Ectodermal cell (in vitro differentiated cells): ENCODE measurements around the gene RAPH1.
"Not testable (repeated sequence)": the region's sequence is repeated elsewhere in the genome, so short reads cannot be mapped to it uniquely, and the experiment has no call there.

Experiments
- H3K27ac ChIP-seq: 2 replicates; pipeline ENCODE4 v1.7.0; 2013; ENCODE audit warnings: mild to moderate bottlenecking, low read depth, low read length; ENCODE audit not compliant: insufficient read depth, poor library complexity, severe bottlenecking
- H3K27me3 ChIP-seq: 2 replicates; pipeline ENCODE4 v1.7.0; 2013; ENCODE audit warnings: mild to moderate bottlenecking, low read length; ENCODE audit not compliant: insufficient read depth, control insufficient read depth, poor library complexity, severe bottlenecking
- H3K36me3 ChIP-seq: one replicate; pipeline ENCODE4 v1.7.0; 2013; ENCODE audit warnings: low read length; ENCODE audit not compliant: control insufficient read depth, insufficient read depth
- H3K4me1 ChIP-seq: one replicate; pipeline ENCODE4 v1.7.0; 2013; ENCODE audit warnings: low read length; ENCODE audit not compliant: control insufficient read depth, insufficient read depth
- H3K4me3 ChIP-seq: 2 replicates; pipeline ENCODE4 v1.7.0; 2013; ENCODE audit warnings: low read depth, low read length, control low read depth; ENCODE audit not compliant: insufficient read depth
- H3K9me3 ChIP-seq: 2 replicates; pipeline ENCODE4 v1.7.0; 2013; ENCODE audit warnings: mild to moderate bottlenecking, low read length, moderate library complexity; ENCODE audit not compliant: control insufficient read depth
- WGBS, 2 experiments: methylation state at CpG; one replicate each; pipeline ENCODE4 v1.1.7; 2013; ENCODE audit warnings: missing lambda C conversion rate in 2 of 2; 5-methylcytosine and 5-hydroxymethylcytosine counted together

RAPH1 gene

GRCh38 chr2:203376173-203376572, 158.9 kb downstream of the RAPH1 start:
- Histone ChIP-seq H3K4me3 (no peak overlapping the region), H3K27me3 (no peaks in the 10 kb centered on the region), H3K4me1 (no peaks in the 10 kb centered on the region), H3K27ac (no peak overlapping the region), H3K36me3 (peaks cover under 1% of the 10 kb centered on the region), H3K9me3 (no peaks in the 10 kb centered on the region)

GRCh38 chr2:203372706-203373105, 162.4 kb downstream of the RAPH1 start:
- peaks cover 19% of the 10 kb centered on the region for H3K36me3 ChIP-seq
- 93 to 94% methylated on average over 24 to 25 of the region's 31 CpGs for WGBS, 2 experiments
- not testable (repeated sequence) for H3K4me1 ChIP-seq, H3K4me3 ChIP-seq, H3K27me3 ChIP-seq, H3K27ac ChIP-seq, H3K9me3 ChIP-seq

GRCh38 chr2:203366639-203367466, 168.2 kb downstream of the RAPH1 start:
- peaks cover 22% of the 10 kb centered on the region for H3K36me3 ChIP-seq

GRCh38 chr2:203361922-203362321, 173.2 kb downstream of the RAPH1 start:
- Histone ChIP-seq H3K9me3 (no peaks in the 10 kb centered on the region), H3K36me3 (no peaks in the 10 kb centered on the region), H3K4me1 (no peaks in the 10 kb centered on the region), H3K4me3 (no peak overlapping the region), H3K27me3 (no peaks in the 10 kb centered on the region), H3K27ac (no peak overlapping the region)

More at GRCh38 chr2:203366639-203367466, 168.2 kb downstream of the RAPH1 start:
- no peaks in the 10 kb centered on the region for H3K9me3 ChIP-seq
- no peak overlapping the region for H3K27ac ChIP-seq
- WGBS, 2 experiments, result 95 to 97% methylated on average over 3 of the region's 5 CpGs
- H3K4me1 ChIP-seq, result no peaks in the 10 kb centered on the region
- H3K27me3 ChIP-seq, result no peaks in the 10 kb centered on the region
- no peak overlapping the region for H3K4me3 ChIP-seq

GRCh38 chr2:203361495-203361894, 173.6 kb downstream of the RAPH1 start:
- no peaks in the 10 kb centered on the region for H3K9me3 ChIP-seq
- H3K27ac ChIP-seq, result no peak overlapping the region
- H3K36me3 ChIP-seq, result no peaks in the 10 kb centered on the region
- no peaks in the 10 kb centered on the region for H3K4me1 ChIP-seq
- H3K4me3 ChIP-seq, result no peak overlapping the region
- H3K27me3 ChIP-seq, result no peaks in the 10 kb centered on the region
- 96 to 100% methylated on average over 2 of the region's 2 CpGs for WGBS, 2 experiments

GRCh38 chr2:203360833-203361430, 174.2 kb downstream of the RAPH1 start:
- Histone ChIP-seq H3K9me3 (no peaks in the 10 kb centered on the region), H3K4me1 (no peaks in the 10 kb centered on the region), H3K36me3 (no peaks in the 10 kb centered on the region), H3K27me3 (no peaks in the 10 kb centered on the region), H3K4me3 (no peak overlapping the region), H3K27ac (no peak overlapping the region)
- WGBS, 2 experiments, result 91 to 94% methylated on average over 3 of the region's 3 CpGs

GRCh38 chr2:203359450-203359849, 175.7 kb downstream of the RAPH1 start:
- Histone ChIP-seq H3K4me3 (no peak overlapping the region), H3K4me1 (no peaks in the 10 kb centered on the region), H3K27ac (no peak overlapping the region), H3K27me3 (no peaks in the 10 kb centered on the region), H3K9me3 (no peaks in the 10 kb centered on the region), H3K36me3 (no peaks in the 10 kb centered on the region)
- 92 to 94% methylated on average over 1 of the region's 1 CpG for WGBS, 2 experiments

GRCh38 chr2:203354966-203355365, 180.1 kb downstream of the RAPH1 start:
- Histone ChIP-seq H3K27me3 (no peaks in the 10 kb centered on the region), H3K4me1 (no peaks in the 10 kb centered on the region), H3K9me3 (no peaks in the 10 kb centered on the region), H3K4me3 (no peak overlapping the region), H3K36me3 (no peaks in the 10 kb centered on the region), H3K27ac (no peak overlapping the region)
- 92 to 94% methylated on average over 3 of the region's 3 CpGs for WGBS, 2 experiments

- H3K4me1 ChIP-seq, result no peaks in the 10 kb centered on the region
- H3K4me3 ChIP-seq, result no peak overlapping the region
- H3K9me3 ChIP-seq, result no peaks in the 10 kb centered on the region
- WGBS, 2 experiments, result 92 to 96% methylated on average over 5 of the region's 5 CpGs
- H3K27ac ChIP-seq, result no peak overlapping the region
- H3K36me3 ChIP-seq, result no peaks in the 10 kb centered on the region
- no peaks in the 10 kb centered on the region for H3K27me3 ChIP-seq
These were observed 182.4 kb downstream of the RAPH1 start for GRCh38 chr2:203352604-203353255.

GRCh38 chr2:203347375-203347774, 187.7 kb downstream of the RAPH1 start:
- Histone ChIP-seq H3K4me3 (no peak overlapping the region), H3K27me3 (no peaks in the 10 kb centered on the region), H3K9me3 (no peaks in the 10 kb centered on the region), H3K4me1 (no peaks in the 10 kb centered on the region), H3K36me3 (no peaks in the 10 kb centered on the region), H3K27ac (no peak overlapping the region)
- 95 to 99% methylated on average over 4 of the region's 4 CpGs for WGBS, 2 experiments
